H1 (cell line): Measurements from ENCODE around the gene CABCOCO1. TPM values are rescaled to one million over a fixed set of nuclear protein-coding genes. Genes with fewer than 3 reads are reported as not detected.

Experiments used
- CTCF ChIA-PET: fragments of 300-600 bp; sonication (Branson Sonifier 250); formaldehyde crosslinking; loops from one replicate; lab custom pipeline; 2021; ENCODE audit not compliant: partially characterized antibody; lab: Charles Lee
- POLR2A ChIA-PET: fragments of 300-600 bp; sonication (Branson Sonifier 250); formaldehyde crosslinking; loops from one replicate; lab custom pipeline; 2021; ENCODE audit warnings: inconsistent platforms; ENCODE audit not compliant: partially characterized antibody; lab: Charles Lee
- DNase-seq, 2 experiments: peaks; one replicate each; pipeline versions ENCODE4 v3.0.0 to v3.0.0-alpha.2; 2010 to 2022; ENCODE audit warnings: low spot score in 2 of 2, low read depth in 1 of 2, mixed read lengths in 1 of 2
- FAIRE-seq: peaks from 2 replicates; lab custom pipeline; 2011; peaks lifted over from hg19 to GRCh38; lab: Jason Lieb, UNC
- H2AFZ ChIP-seq: 2 replicates; pipeline ENCODE4 v1.8.1; 2012; ENCODE audit warnings: low read length, inconsistent platforms
- H2AK5ac ChIP-seq: 2 replicates; pipeline ENCODE4 v1.6.1; 2013; ENCODE audit warnings: low read depth, low read length
- H2BK120ac ChIP-seq: replicated peaks from 2 replicates; pipeline ENCODE3; 2013; ENCODE audit warnings: low read depth, low read length, inconsistent platforms
- H2BK12ac ChIP-seq: 2 replicates; pipeline ENCODE4 v1.6.1; 2013; ENCODE audit warnings: low read depth, low read length
- H2BK15ac ChIP-seq: 2 replicates; pipeline ENCODE4 v1.6.1; 2013; ENCODE audit warnings: low read length
- H2BK20ac ChIP-seq: 2 replicates; pipeline ENCODE4 v1.6.1; 2013; ENCODE audit warnings: low read length
- H2BK5ac ChIP-seq: 2 replicates; pipeline ENCODE4 v1.6.1; 2013; ENCODE audit warnings: low read depth, low read length
- H3K14ac ChIP-seq: 2 replicates; pipeline ENCODE4 v1.6.1; 2013; ENCODE audit warnings: inconsistent platforms; ENCODE audit not compliant: insufficient read length
- H3K18ac ChIP-seq: 2 replicates; pipeline ENCODE4 v1.6.1; 2013; ENCODE audit warnings: low read length; ENCODE audit errors: extremely low read depth
- H3K23ac ChIP-seq: 2 replicates; pipeline ENCODE4 v1.6.1; 2013; ENCODE audit warnings: inconsistent platforms; ENCODE audit not compliant: insufficient read length
- H3K23me2 ChIP-seq: 2 replicates; pipeline ENCODE4 v1.6.1; 2013; ENCODE audit warnings: low read depth, low read length
- H3K27ac ChIP-seq: 2 replicates; pipeline ENCODE4 v1.6.1; 2011; ENCODE audit warnings: low read depth, low read length, inconsistent platforms
- H3K27me3 ChIP-seq, 4 experiments: replicated peaks in 1 of 4; 1 replicate in 1 of 4; 2 replicates in 3 of 4; pipeline versions ENCODE4 v1.6.1 to v1.8.1; 2011 to 2013; ENCODE audit warnings: low read length in 3 of 4, mild to moderate bottlenecking in 3 of 4, inconsistent platforms in 2 of 4, mixed read lengths in 2 of 4, moderate library complexity in 1 of 4; ENCODE audit not compliant: control insufficient read depth in 3 of 4, insufficient read depth in 3 of 4; ENCODE audit errors: extremely low read depth in 1 of 4
- H3K36me3 ChIP-seq, 4 experiments: 2 replicates each; pipeline versions ENCODE4 v1.6.1 to v1.8.1; 2011 to 2013; ENCODE audit warnings: mild to moderate bottlenecking in 4 of 4, low read length in 3 of 4, moderate library complexity in 2 of 4, control low read depth in 1 of 4, inconsistent platforms in 1 of 4; ENCODE audit not compliant: insufficient read depth in 4 of 4, control insufficient read depth in 2 of 4
- H3K4ac ChIP-seq: replicated peaks from 2 replicates; pipeline ENCODE3; 2013; ENCODE audit warnings: low read length, low read depth, mixed read lengths, inconsistent platforms; ENCODE audit not compliant: insufficient read length
- H3K4me1 ChIP-seq, 4 experiments: replicated peaks in 1 of 4; 1 replicate in 1 of 4; 2 replicates in 3 of 4; pipeline versions ENCODE4 v1.6.1 to v1.8.1; 2011 to 2013; ENCODE audit warnings: low read length in 3 of 4, inconsistent platforms in 2 of 4, mixed read lengths in 1 of 4; ENCODE audit not compliant: insufficient read depth in 4 of 4, control insufficient read depth in 3 of 4
- H3K4me2 ChIP-seq, 2 experiments: 2 replicates each; pipeline versions ENCODE4 v1.6.1 to v1.8.1; 2011 to 2013; ENCODE audit warnings: low read depth in 2 of 2, low read length in 2 of 2, control low read depth in 1 of 2, inconsistent platforms in 1 of 2, mild to moderate bottlenecking in 1 of 2; ENCODE audit not compliant: insufficient read depth in 1 of 2
- H3K4me3 ChIP-seq, 4 experiments: fragments of 200-600, 300-600 bp in 1 of 4; sonication (generic), shearing (Covaris generic), sonication (Bioruptor Twin) in 1 of 4; 2 replicates each; pipeline versions ENCODE4 v1.5.1 to v1.8.1; 2011 to 2016; ENCODE audit warnings: low read length in 4 of 4, low read depth in 3 of 4, control low read depth in 2 of 4, inconsistent platforms in 2 of 4, mild to moderate bottlenecking in 2 of 4, mixed read lengths in 1 of 4, moderate library complexity in 1 of 4; ENCODE audit not compliant: insufficient read depth in 2 of 4; ENCODE audit errors: extremely low read depth in 1 of 4
- H3K56ac ChIP-seq: replicated peaks from 2 replicates; pipeline ENCODE3; 2013; ENCODE audit warnings: low read depth, mild to moderate bottlenecking, mixed read lengths, low read length, inconsistent platforms; ENCODE audit not compliant: insufficient read length
- H3K79me1 ChIP-seq: 2 replicates; pipeline ENCODE4 v1.6.1; 2013; ENCODE audit warnings: low read depth, low read length, control low read depth
- H3K79me2 ChIP-seq, 2 experiments: 2 replicates each; pipeline versions ENCODE4 v1.6.1 to v1.8.1; 2012 to 2013; ENCODE audit warnings: low read length in 2 of 2, mild to moderate bottlenecking in 2 of 2, inconsistent platforms in 1 of 2; ENCODE audit not compliant: insufficient read depth in 2 of 2, control insufficient read depth in 1 of 2
- H3K9ac ChIP-seq, 4 experiments: replicated peaks in 1 of 4; 1 replicate in 1 of 4; 2 replicates in 3 of 4; pipeline versions ENCODE4 v1.6.1 to v1.8.1; 2011 to 2013; ENCODE audit warnings: low read depth in 3 of 4, low read length in 3 of 4, control low read depth in 2 of 4, mild to moderate bottlenecking in 2 of 4, moderate library complexity in 2 of 4, inconsistent platforms in 1 of 4; ENCODE audit errors: extremely low read depth in 1 of 4
- H3K9me3 ChIP-seq, 2 experiments: 2 replicates each; pipeline versions ENCODE4 v1.6.1 to v1.8.1; 2012 to 2013; ENCODE audit warnings: mild to moderate bottlenecking in 2 of 2, moderate library complexity in 2 of 2, control low read depth in 1 of 2, inconsistent platforms in 1 of 2, low read depth in 1 of 2, low read length in 1 of 2, mixed read lengths in 1 of 2; ENCODE audit not compliant: insufficient read depth in 2 of 2
- H4K20me1 ChIP-seq, 2 experiments: replicated peaks in 1 of 2; 2 replicates each; pipeline versions ENCODE3 to v1.8.1; 2011 to 2013; ENCODE audit warnings: inconsistent platforms in 2 of 2, low read length in 2 of 2, mild to moderate bottlenecking in 1 of 2; ENCODE audit not compliant: insufficient read depth in 2 of 2, control insufficient read depth in 1 of 2
- H4K5ac ChIP-seq: 2 replicates; pipeline ENCODE4 v1.6.1; 2013; ENCODE audit warnings: low read length, low read depth, mixed read lengths, inconsistent platforms; ENCODE audit not compliant: insufficient read length
- H4K8ac ChIP-seq: 2 replicates; pipeline ENCODE4 v1.8.0; 2013; ENCODE audit warnings: mild to moderate bottlenecking, moderate library complexity, low read length, inconsistent platforms; ENCODE audit not compliant: insufficient read depth; ENCODE audit errors: extremely low read depth
- H4K91ac ChIP-seq: replicated peaks from 2 replicates; pipeline ENCODE3; 2013; ENCODE audit warnings: low read length, mixed read lengths, inconsistent platforms; ENCODE audit not compliant: insufficient read length
- ASH2L ChIP-seq: fragments of 200-600, 300-600 bp; sonication (generic); IDR thresholded peaks from one replicate; pipeline ENCODE4 v1.7.1; 2017; ENCODE audit warnings: low read length
- BRCA1 ChIP-seq: IDR thresholded peaks from 2 replicates; pipeline ENCODE4 v1.6.1; 2012; ENCODE audit warnings: low read depth, low read length, improper control_type of control experiment
- CTBP2 ChIP-seq: IDR thresholded peaks from 2 replicates; pipeline ENCODE4 v1.7.0; 2011; ENCODE audit warnings: borderline replicate concordance, mild to moderate bottlenecking, moderate library complexity, mixed read lengths, low read length; ENCODE audit not compliant: insufficient read depth, insufficient read length
- FOSL1 ChIP-seq: IDR thresholded peaks from 2 replicates; pipeline ENCODE4 v1.6.1; 2011; ENCODE audit warnings: mild to moderate bottlenecking, low read depth, low read length, moderate library complexity; ENCODE audit not compliant: insufficient read depth
- RBBP5 ChIP-seq: IDR thresholded peaks from 2 replicates; pipeline ENCODE4 v1.7.1; 2012; ENCODE audit warnings: low read depth, mild to moderate bottlenecking, inconsistent platforms, low read length, moderate library complexity, borderline replicate concordance
- ZNF274 ChIP-seq: IDR thresholded peaks from 2 replicates; pipeline ENCODE4 v1.7.0; 2012; ENCODE audit warnings: low read length, borderline replicate concordance; ENCODE audit errors: extremely low read depth
- WGBS, 2 experiments: shearing (Covaris generic) in 1 of 2; methylation state at CpG; one replicate each; pipeline versions ENCODE4 v1.1.6 to v1.1.7; 2013 to 2015; ENCODE audit warnings: low lambda C conversion rate in 2 of 2, mixed read lengths in 2 of 2, inconsistent platforms in 1 of 2, low coverage in 1 of 2, missing lambda C conversion rate in 1 of 2; ENCODE audit not compliant: insufficient replicate concordance in 2 of 2, insufficient coverage in 1 of 2, insufficient read length in 1 of 2; ENCODE audit errors: extremely low coverage in 1 of 2, missing lambda C conversion rate in 1 of 2; 5-methylcytosine and 5-hydroxymethylcytosine counted together
- polyA plus RNA-seq, 7 experiments: library from polyadenylated mRNA; depleted of rRNA in 3 of 7; stranded (reverse) in 5 of 7; unstranded in 2 of 7; fragments of >200 nt in 5 of 7; fragments of 200-250 nt in 2 of 7; gene quantifications; 1 replicate in 5 of 7; 2 replicates in 1 of 7; 4 replicates in 1 of 7; pipeline versions ENCODE4 v1.2.1 to v1.2.3, GENCODE V29; 2011 to 2013; ENCODE audit warnings: missing spikeins in 2 of 7, mixed read lengths in 2 of 7
- total RNA-seq: library from RNA; stranded (reverse); fragmentation: NEBNext Ultra II Directional; extraction: Animal tissue kit (Norgen Biotek cat#: 25700); gene quantifications from 2 replicates; pipeline ENCODE4 v1.2.1, GENCODE V29; 2021
- TF ChIP-seq, protein P1 (sequence below): IDR thresholded peaks from 2 replicates; pipeline ENCODE4 v1.6.1; 2011; ENCODE audit warnings: low read depth, mild to moderate bottlenecking, low read length; ENCODE audit not compliant: insufficient read depth
- TF ChIP-seq, protein P2 (sequence below): IDR thresholded peaks from 2 replicates; pipeline ENCODE4 v1.6.1; 2012; ENCODE audit warnings: low read length, inconsistent platforms

CABCOCO1 gene
- total and polyA plus RNA-seq, 2 of the 8 experiments (the other 6 are each of a cell fraction or from before 2014, with no cell fraction given): not detected

DNA sequence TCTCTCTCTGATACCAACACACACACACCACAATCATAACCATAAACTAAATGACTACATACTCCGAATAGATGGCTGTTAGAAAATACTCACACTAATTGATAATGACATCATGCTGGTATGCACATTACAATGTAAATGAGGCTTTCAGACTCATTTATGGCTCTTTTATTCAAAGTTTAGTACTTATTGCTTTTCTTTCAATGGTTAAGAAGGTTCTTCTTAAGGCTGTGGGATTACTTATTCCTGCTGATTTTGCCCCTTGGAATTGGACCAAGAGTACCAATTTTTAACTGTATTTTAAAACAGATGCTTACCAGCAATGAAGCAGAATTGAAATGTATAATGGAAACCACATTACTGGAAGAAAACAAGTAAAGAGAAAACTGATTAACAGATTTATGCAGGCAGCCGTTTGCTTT lies 20.6 kb upstream of the CABCOCO1 start:
- WGBS, 2 experiments: 65% methylated on average over 2 of the region's 2 CpGs; no CpG with 5 or more reads in 1 of the 2 experiments
- Histone ChIP-seq H3K56ac (no peak overlapping the region), H3K27me3 (peaks cover 0 to 1% (median 0%) of the 10 kb centered on the region in 4 experiments; a peak in 1 of 7 replicates), H3K18ac (no peak overlapping the region), H2AK5ac (no peak overlapping the region), H3K79me2 (no peaks in the 10 kb centered on the region), H2BK20ac (no peak overlapping the region), H3K23ac (no peak overlapping the region), H2AFZ (no peak overlapping the region), H4K5ac (no peak overlapping the region), H3K4ac (no peak overlapping the region), H2BK5ac (no peak overlapping the region), H3K14ac (no peak overlapping the region), H3K36me3 (no peaks in the 10 kb centered on the region), H3K4me2 (no peak overlapping the region), H2BK15ac (no peak overlapping the region), H3K4me1 (peaks cover 2 to 13% (median 5%) of the 10 kb centered on the region in 4 experiments; a peak in 6 of 7 replicates), H2BK12ac (no peak overlapping the region), H3K9ac (no peak overlapping the region), H3K23me2 (no peaks in the 10 kb centered on the region), H3K27ac (no peak overlapping the region), H4K20me1 (no peaks in the 10 kb centered on the region), H3K79me1 (no peaks in the 10 kb centered on the region), H4K8ac (no peak overlapping the region), H3K9me3 (no peaks in the 10 kb centered on the region), H3K4me3 (no peak overlapping the region), H4K91ac (no peak overlapping the region), H2BK120ac (no peak overlapping the region)
- no peak for DNase-seq
- POLR2A ChIA-PET: interaction anchor here (0.6 kb wide), 1 partner anchor 11 kb away, joined by 3 read pairs; no protein-coding TSS in a partner anchor
- CTCF ChIA-PET: no interaction called here
- no peak for TF ChIP-seq FOSL1
- TF ChIP-seq, protein P1, sequence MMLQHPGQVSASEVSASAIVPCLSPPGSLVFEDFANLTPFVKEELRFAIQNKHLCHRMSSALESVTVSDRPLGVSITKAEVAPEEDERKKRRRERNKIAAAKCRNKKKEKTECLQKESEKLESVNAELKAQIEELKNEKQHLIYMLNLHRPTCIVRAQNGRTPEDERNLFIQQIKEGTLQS: no peak
- no peak for TF ChIP-seq BRCA1
- no peak for TF ChIP-seq ZNF274
- TF ChIP-seq CTBP2: no peak
- TF ChIP-seq, protein P2, sequence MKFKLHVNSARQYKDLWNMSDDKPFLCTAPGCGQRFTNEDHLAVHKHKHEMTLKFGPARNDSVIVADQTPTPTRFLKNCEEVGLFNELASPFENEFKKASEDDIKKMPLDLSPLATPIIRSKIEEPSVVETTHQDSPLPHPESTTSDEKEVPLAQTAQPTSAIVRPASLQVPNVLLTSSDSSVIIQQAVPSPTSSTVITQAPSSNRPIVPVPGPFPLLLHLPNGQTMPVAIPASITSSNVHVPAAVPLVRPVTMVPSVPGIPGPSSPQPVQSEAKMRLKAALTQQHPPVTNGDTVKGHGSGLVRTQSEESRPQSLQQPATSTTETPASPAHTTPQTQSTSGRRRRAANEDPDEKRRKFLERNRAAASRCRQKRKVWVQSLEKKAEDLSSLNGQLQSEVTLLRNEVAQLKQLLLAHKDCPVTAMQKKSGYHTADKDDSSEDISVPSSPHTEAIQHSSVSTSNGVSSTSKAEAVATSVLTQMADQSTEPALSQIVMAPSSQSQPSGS: no peak
- no peak for TF ChIP-seq RBBP5
- TF ChIP-seq ASH2L: no peak
- no peak for FAIRE-seq
